K562 (cell line): ENCODE measurements around the gene ZNF672. TPM values are rescaled to one million over a fixed set of nuclear protein-coding genes. Genes with fewer than 3 reads are reported as not detected.
A peak's percentile ranks its signal among the peaks of the same experiment; 100 is the strongest.

Source experiments
- ATF1 ChIP-seq, 2 experiments: fragments of 450-650 bp in 1 of 2; IDR thresholded peaks; 2 replicates each; pipeline ENCODE4 v1.6.1; 2016; ENCODE audit warnings: missing compliant biosample characterization in 1 of 2, missing genetic modification characterization in 1 of 2
- CHD4 ChIP-seq: fragments of 200-600 bp; sonication (generic); IDR thresholded peaks from 3 replicates; pipeline ENCODE4 v1.6.1; 2012; ENCODE audit warnings: low read depth, mild to moderate bottlenecking, mixed read lengths, low read length, inconsistent platforms; ENCODE audit not compliant: insufficient read depth, insufficient replicate concordance, poor library complexity, severe bottlenecking
- CSDE1 ChIP-seq, 2 experiments: fragments of 450-650 bp; IDR thresholded peaks; 2 replicates each; pipeline ENCODE4 v1.6.1; 2016; ENCODE audit warnings: mild to moderate bottlenecking in 1 of 2
- CTBP1 ChIP-seq: fragments of 450-650 bp; IDR thresholded peaks from 2 replicates; pipeline ENCODE4 v1.6.1; 2016; ENCODE audit warnings: borderline replicate concordance
- CTCFL ChIP-seq: IDR thresholded peaks from 2 replicates; pipeline ENCODE4 v1.6.1; 2011; ENCODE audit warnings: borderline replicate concordance, low read depth, mild to moderate bottlenecking, moderate library complexity, low read length; ENCODE audit not compliant: insufficient read depth, poor library complexity, severe bottlenecking
- DEAF1 ChIP-seq: fragments of 450-650 bp; formaldehyde crosslinking; IDR thresholded peaks from 2 replicates; pipeline ENCODE4 v1.4.0; 2020; ENCODE audit warnings: mild to moderate bottlenecking, moderate library complexity
- ETV5 ChIP-seq: sonication (generic); formaldehyde crosslinking; IDR thresholded peaks from 2 replicates; pipeline ENCODE4 v1.4.0; 2020; ENCODE audit warnings: low read depth, mild to moderate bottlenecking, missing genetic modification reagents
- GABPB1 ChIP-seq: sonication (generic); formaldehyde crosslinking; IDR thresholded peaks from 2 replicates; pipeline ENCODE4 v1.8.0; 2022; ENCODE audit warnings: mild to moderate bottlenecking, missing genetic modification reagents
- NCOA6 ChIP-seq: fragments of 450-650 bp; IDR thresholded peaks from 2 replicates; pipeline ENCODE4 v1.6.1; 2017; ENCODE audit warnings: mild to moderate bottlenecking
- NEUROD1 ChIP-seq: fragments of 150-350 bp; IDR thresholded peaks from 2 replicates; pipeline ENCODE4 v1.6.1; 2014; ENCODE audit warnings: borderline replicate concordance, low read length, low read depth; ENCODE audit not compliant: partially characterized antibody
- NR4A1 ChIP-seq, 2 experiments: fragments of 250-450 bp in 1 of 2; fragments of 450-650 bp in 1 of 2; sonication (Bioruptor Pico) in 1 of 2; IDR thresholded peaks; 2 replicates each; pipeline versions ENCODE4 v1.4.0 to v1.6.1; 2016 to 2020; ENCODE audit warnings: mild to moderate bottlenecking in 2 of 2, missing compliant biosample characterization in 1 of 2, missing genetic modification characterization in 1 of 2, moderate library complexity in 1 of 2
- PPARD ChIP-seq: fragments of 250-450 bp; sonication (Bioruptor Pico); IDR thresholded peaks from 2 replicates; pipeline ENCODE4 v1.8.0; 2022; ENCODE audit warnings: inconsistent platforms, mild to moderate bottlenecking, moderate library complexity
- SMAD1 ChIP-seq: fragments of 150-350 bp; IDR thresholded peaks from 2 replicates; pipeline ENCODE4 v1.6.1; 2014; ENCODE audit warnings: low read length, low read depth; ENCODE audit not compliant: partially characterized antibody
- SMAD2 ChIP-seq: fragments of 150-350 bp; IDR thresholded peaks from 2 replicates; pipeline ENCODE4 v1.6.1; 2014; ENCODE audit warnings: low read depth, mild to moderate bottlenecking, low read length
- SREBF2 ChIP-seq: sonication (generic); formaldehyde crosslinking; IDR thresholded peaks from 2 replicates; pipeline ENCODE4 v1.4.0; 2020; ENCODE audit warnings: mild to moderate bottlenecking, missing genetic modification reagents
- TCF15 ChIP-seq: fragments of 250-450 bp; sonication (Bioruptor Pico); IDR thresholded peaks from 2 replicates; pipeline ENCODE4 v1.8.0; 2022; ENCODE audit warnings: moderate library complexity, mild to moderate bottlenecking, inconsistent platforms
- TSC22D4 ChIP-seq: fragments of 450-650 bp; IDR thresholded peaks from 2 replicates; pipeline ENCODE4 v1.6.1; 2016; ENCODE audit warnings: missing genetic modification characterization, missing biosample characterization, control low read depth
- XRCC3 ChIP-seq: fragments of 450-650 bp; IDR thresholded peaks from 2 replicates; pipeline ENCODE4 v1.6.1; 2017; ENCODE audit warnings: mild to moderate bottlenecking, moderate library complexity
- ZBTB33 ChIP-seq: sonication (generic); formaldehyde crosslinking; IDR thresholded peaks from 2 replicates; pipeline ENCODE4 v1.8.1; 2023; ENCODE audit warnings: mild to moderate bottlenecking, missing genetic modification reagents
- ZNF232 ChIP-seq: sonication (generic); formaldehyde crosslinking; IDR thresholded peaks from 2 replicates; pipeline ENCODE4 v1.8.0; 2022; ENCODE audit warnings: mild to moderate bottlenecking, missing genetic modification reagents
- polyA plus RNA-seq, 8 experiments: library from polyadenylated mRNA; depleted of rRNA in 4 of 8; stranded (reverse) in 5 of 8; unstranded in 3 of 8; fragments of >200 nt; fragmentation: Nextera tagmentation in 2 of 8; fragmentation: Illumina TruSeq in 1 of 8; extraction: Ambion mirVana in 2 of 8; extraction: Trizol in 1 of 8; gene quantifications; 2 replicates each; pipeline versions ENCODE4 v1.2.1 to v1.2.3, GENCODE V29; 2011 to 2014; ENCODE audit warnings: inconsistent platforms in 1 of 8, missing spikeins in 1 of 8
- total RNA-seq, 7 experiments: library from RNA; depleted of rRNA in 6 of 7; stranded (reverse); fragments of >200 nt in 6 of 7; fragmentation: Illumina TruSeq in 2 of 7; extraction: Trizol in 2 of 7; gene quantifications; 2 replicates each; pipeline versions ENCODE4 v1.2.1 to v1.2.3, GENCODE V29; 2011 to 2021; ENCODE audit warnings: low replicate concordance in 1 of 7

The ZNF672 gene
- total and polyA plus RNA-seq, 9 of the 15 experiments (the other 6 are each of a cell fraction or from before 2014, with no cell fraction given) = 1.9 to 57.9 (median 24.1) TPM

GRCh38 chr1:248858891-248859889, 21.2 kb downstream of the ZNF672 start, which contains the start of gene ZNF692 (continued):
- 0 out of 2 replicates have a peak, but pooled peaks have one; percentile 14 for TF ChIP-seq TCF15
- TF ChIP-seq ATF1 (CRISPR knock-in tag; IDR thresholded peaks at IDR 0.05) = no peak
- peak; percentile 50; the same call in 1 of the 2 replicates for TF ChIP-seq ATF1 (tag; IDR thresholded peaks at IDR 0.05)
- TF ChIP-seq CSDE1 (IDR thresholded peaks at IDR 0.05) = 0 out of 4 replicates have a peak, but pooled peaks of 1 of the 2 experiments have one; percentile 18
- TF ChIP-seq SREBF2 = no peak
- TF ChIP-seq NEUROD1 = peak; percentile 63
- no peak for TF ChIP-seq SMAD2
- TF ChIP-seq ZBTB33 (CRISPR knock-in tag) = peak; percentile 57
- TF ChIP-seq SMAD1 = peak; percentile 81
- TF ChIP-seq ZNF232 (CRISPR knock-in tag) = no peak
- peak; percentile 40 for TF ChIP-seq CTCFL
- no peak for TF ChIP-seq DEAF1 (CRISPR knock-in tag)
- peak; percentile 86 for TF ChIP-seq GABPB1
- peak; percentile 57; the same call in 1 of the 2 replicates for TF ChIP-seq CTBP1
- no peak for TF ChIP-seq TSC22D4 (tag)
- TF ChIP-seq XRCC3 = no peak
- peak; percentile 79; the same call in 1 of the 2 replicates for TF ChIP-seq NR4A1 (CRISPR knock-in tag; IDR thresholded peaks at IDR 0.05)
- peak; percentile 80; the same call in 1 of the 2 replicates for TF ChIP-seq NR4A1 (tag; IDR thresholded peaks at IDR 0.05)
- TF ChIP-seq ETV5 (CRISPR knock-in tag) = peak; percentile 92
- TF ChIP-seq PPARD (CRISPR knock-in tag) = peak; percentile 13; the same call in 1 of the 2 replicates
- TF ChIP-seq CHD4 = no peak
- TF ChIP-seq NCOA6 = no peak
